Measurements from ENCODE around the gene DAAM2. TPM values are rescaled to one million over a fixed set of nuclear protein-coding genes. Genes with fewer than 3 reads are reported as not detected.

The DAAM2 gene
- total RNA-seq, 2 experiments from 2014 or later, result not detected

DNA sequence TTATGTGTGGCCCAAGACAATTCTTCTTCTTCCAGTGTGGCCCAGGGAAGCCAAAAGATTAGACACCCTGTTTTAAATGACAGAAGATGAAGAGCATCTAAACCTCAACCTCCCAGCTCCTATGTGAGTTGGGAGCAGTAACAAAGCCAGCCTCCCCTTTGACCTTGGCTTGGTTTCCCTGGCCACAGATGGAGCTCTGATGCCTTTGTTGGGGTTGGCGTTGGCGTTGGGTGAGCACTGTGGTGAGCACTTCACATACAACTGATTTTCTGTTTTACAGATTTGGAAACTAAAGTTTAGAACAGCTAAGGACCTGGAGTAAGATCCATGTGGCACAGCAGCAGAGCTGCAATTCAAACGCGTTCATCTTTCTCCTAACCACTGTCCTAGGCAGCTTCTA lies 22.1 kb downstream of the DAAM2 start:
- CTCF ChIA-PET, result no interaction called here

DNA sequence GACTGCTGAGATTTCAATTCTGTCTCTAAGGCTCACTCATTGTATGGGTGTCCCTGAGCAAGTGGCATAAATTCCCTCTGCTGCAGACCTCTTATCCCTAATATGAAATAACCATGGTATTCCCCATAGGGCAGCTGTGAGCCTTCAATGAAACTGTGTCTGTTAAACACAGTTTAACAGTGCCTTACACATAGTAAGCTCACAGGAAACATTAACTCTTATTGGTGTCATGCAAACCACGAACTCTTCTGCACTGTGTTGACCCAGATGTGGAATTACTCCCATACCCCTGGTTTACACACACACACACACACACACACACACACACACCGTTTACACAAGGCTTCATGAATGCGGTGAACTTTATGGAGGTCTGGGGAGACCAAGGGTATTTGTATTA lies 23.2 kb downstream of the DAAM2 start:
- peaks cover 5% of the 10 kb centered on the region for H3K27me3 Mint-ChIP-seq
- POLR2A ChIA-PET, result no interaction called here
- CTCF ChIA-PET, result no interaction called here

More for the DNA sequence above, 22.1 kb downstream of the DAAM2 start:
- H3K4me3 Mint-ChIP-seq, result no peak overlapping the region
- peaks cover 5% of the 10 kb centered on the region for H3K27me3 Mint-ChIP-seq
- H3K9me3 Mint-ChIP-seq, result no peaks in the 10 kb centered on the region
- H3K27ac Mint-ChIP-seq, result no peak overlapping the region
- H3K4me1 Mint-ChIP-seq, result no peaks in the 10 kb centered on the region
- no peak for DNase-seq
- POLR2A ChIA-PET, result no interaction called here
- no peaks in the 10 kb centered on the region for H3K36me3 Mint-ChIP-seq (ENCODE audit: low read depth)

DNA sequence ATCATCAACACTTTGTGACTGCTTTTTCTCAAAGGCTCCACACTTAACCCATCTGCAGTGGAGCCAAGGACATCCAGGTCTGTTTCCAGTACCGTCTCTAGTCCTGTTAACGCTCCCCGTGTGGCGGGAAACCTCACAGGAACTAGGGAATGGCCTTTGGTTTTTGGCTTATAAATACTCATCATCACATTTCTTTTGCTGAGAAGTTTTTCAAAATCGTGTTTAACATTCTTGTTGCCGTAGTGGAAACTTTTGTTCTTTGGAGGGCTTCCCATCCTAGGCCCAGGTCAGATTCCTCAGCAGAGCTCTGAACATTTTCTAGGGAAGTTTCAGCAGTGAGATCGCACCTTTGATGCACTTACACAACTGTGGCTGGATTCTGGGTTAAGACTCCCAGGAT lies 24.6 kb downstream of the DAAM2 start:
- POLR2A ChIA-PET, result no interaction called here
- CTCF ChIA-PET, result no interaction called here
- Mint-ChIP-seq H3K4me3 (no peak overlapping the region), H3K27me3 (no peaks in the 10 kb centered on the region), H3K27ac (no peak overlapping the region), H3K9me3 (no peaks in the 10 kb centered on the region), H3K36me3 (ENCODE audit: low read depth) (no peaks in the 10 kb centered on the region), H3K4me1 (no peaks in the 10 kb centered on the region)
- DNase-seq, result no peak

More for the DNA sequence above, 23.2 kb downstream of the DAAM2 start:
- no peaks in the 10 kb centered on the region for H3K9me3 Mint-ChIP-seq
- no peak overlapping the region for H3K4me3 Mint-ChIP-seq
- no peak for DNase-seq
- no peaks in the 10 kb centered on the region for H3K4me1 Mint-ChIP-seq
- H3K27ac Mint-ChIP-seq, result no peak overlapping the region
- H3K36me3 Mint-ChIP-seq (ENCODE audit: low read depth), result no peaks in the 10 kb centered on the region

DNA sequence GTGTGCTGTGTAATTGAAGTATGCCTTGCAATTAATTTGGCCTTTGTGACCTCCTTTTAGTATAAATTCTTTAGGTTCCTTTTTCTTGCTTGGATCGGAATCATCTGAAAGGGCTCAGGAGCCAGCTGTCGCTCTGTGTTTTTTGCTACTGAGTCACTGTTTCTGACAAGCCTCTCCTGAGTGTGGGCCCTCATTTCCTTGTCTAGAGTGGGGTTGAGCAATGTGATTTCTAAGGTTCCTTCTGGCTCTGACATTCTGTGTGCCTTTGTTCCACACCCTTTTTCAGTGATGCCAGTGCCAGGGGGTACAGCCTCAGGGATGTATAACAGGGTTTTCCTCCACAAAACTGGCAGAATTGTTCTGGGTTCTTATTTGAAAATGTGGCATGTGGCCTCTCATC lies 26.5 kb downstream of the DAAM2 start:
- Mint-ChIP-seq H3K36me3 (ENCODE audit: low read depth) (no peaks in the 10 kb centered on the region), H3K27me3 (no peaks in the 10 kb centered on the region), H3K4me1 (no peaks in the 10 kb centered on the region), H3K4me3 (no peak overlapping the region), H3K9me3 (no peaks in the 10 kb centered on the region), H3K27ac (no peak overlapping the region)
- POLR2A ChIA-PET, result no interaction called here
- DNase-seq, result no peak
- CTCF ChIA-PET, result no interaction called here

DNA sequence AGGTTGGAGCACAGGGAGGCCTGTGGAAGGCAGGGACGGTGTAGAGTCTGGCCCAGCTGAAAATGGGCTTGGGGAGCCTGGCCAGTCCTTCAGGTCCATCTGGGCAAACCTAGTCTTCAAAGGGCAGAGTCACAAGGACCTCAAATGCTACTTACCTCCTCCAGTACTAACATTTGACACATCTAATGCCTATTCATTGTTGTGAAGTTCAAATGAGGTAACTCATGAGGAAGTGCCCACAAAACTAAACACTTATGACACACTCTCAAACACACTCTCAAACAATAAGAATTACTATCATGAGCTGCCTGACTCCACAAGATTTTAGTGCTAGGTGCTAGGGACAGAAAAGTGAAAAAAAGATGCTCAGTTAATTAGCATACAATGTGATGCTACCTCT lies 27.1 kb downstream of the DAAM2 start:
- ChIA-PET POLR2A (no interaction called here), CTCF (no interaction called here)
- Mint-ChIP-seq H3K27me3 (no peaks in the 10 kb centered on the region), H3K9me3 (no peaks in the 10 kb centered on the region), H3K27ac (no peak overlapping the region), H3K4me1 (no peaks in the 10 kb centered on the region), H3K36me3 (ENCODE audit: low read depth) (no peaks in the 10 kb centered on the region), H3K4me3 (no peak overlapping the region)
- DNase-seq, result no peak

DNA sequence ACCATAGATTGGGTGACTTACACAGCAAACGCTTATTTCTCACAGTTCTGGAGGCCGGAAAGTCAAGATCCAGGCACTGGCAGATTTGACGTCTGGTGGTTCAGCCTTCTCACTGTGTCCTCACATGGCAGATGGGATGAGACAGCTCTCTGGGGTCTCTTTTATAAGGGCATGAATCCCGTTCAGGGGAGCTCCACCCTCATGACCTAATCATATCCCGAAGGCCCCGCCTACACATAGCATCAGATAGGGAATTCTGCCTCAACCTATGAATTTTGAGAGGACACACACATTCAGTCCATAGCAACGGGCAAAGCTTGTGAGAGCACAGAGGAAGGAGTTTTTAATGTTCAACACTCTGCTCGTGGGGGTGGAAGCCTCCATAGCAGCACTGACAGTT lies 27.5 kb downstream of the DAAM2 start:
- ChIA-PET POLR2A (no interaction called here), CTCF (no interaction called here)
- no peak overlapping the region for H3K4me3 Mint-ChIP-seq
- H3K9me3 Mint-ChIP-seq, result no peaks in the 10 kb centered on the region
- no peak overlapping the region for H3K27ac Mint-ChIP-seq
- no peaks in the 10 kb centered on the region for H3K36me3 Mint-ChIP-seq (ENCODE audit: low read depth)
- no peaks in the 10 kb centered on the region for H3K27me3 Mint-ChIP-seq
- DNase-seq, result no peak
- no peaks in the 10 kb centered on the region for H3K4me1 Mint-ChIP-seq

DNA sequence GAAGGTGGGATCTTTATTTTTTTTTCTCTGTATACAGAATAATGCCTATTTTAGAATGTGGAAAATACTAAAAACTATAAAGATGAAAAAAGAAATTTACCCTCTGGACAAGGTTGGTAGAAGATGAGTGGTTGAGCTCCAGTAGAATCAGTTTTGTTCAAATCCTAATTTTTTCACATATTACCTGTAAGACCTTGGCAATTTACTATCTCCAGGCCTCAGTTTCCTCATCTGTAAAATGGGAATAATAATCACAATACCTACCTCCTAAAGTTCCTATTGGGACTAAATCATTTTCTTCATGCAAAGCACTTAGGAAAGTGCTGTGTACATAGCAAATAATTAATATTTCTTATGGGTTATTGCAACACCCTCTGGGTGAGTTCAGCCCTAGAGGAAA lies 28.4 kb downstream of the DAAM2 start:
- CTCF ChIA-PET, result no interaction called here
- no peak for DNase-seq
- Mint-ChIP-seq H3K4me1 (no peaks in the 10 kb centered on the region), H3K9me3 (no peaks in the 10 kb centered on the region), H3K27me3 (no peaks in the 10 kb centered on the region), H3K36me3 (ENCODE audit: low read depth) (no peaks in the 10 kb centered on the region), H3K4me3 (no peak overlapping the region), H3K27ac (no peak overlapping the region)
- POLR2A ChIA-PET, result no interaction called here

DNA sequence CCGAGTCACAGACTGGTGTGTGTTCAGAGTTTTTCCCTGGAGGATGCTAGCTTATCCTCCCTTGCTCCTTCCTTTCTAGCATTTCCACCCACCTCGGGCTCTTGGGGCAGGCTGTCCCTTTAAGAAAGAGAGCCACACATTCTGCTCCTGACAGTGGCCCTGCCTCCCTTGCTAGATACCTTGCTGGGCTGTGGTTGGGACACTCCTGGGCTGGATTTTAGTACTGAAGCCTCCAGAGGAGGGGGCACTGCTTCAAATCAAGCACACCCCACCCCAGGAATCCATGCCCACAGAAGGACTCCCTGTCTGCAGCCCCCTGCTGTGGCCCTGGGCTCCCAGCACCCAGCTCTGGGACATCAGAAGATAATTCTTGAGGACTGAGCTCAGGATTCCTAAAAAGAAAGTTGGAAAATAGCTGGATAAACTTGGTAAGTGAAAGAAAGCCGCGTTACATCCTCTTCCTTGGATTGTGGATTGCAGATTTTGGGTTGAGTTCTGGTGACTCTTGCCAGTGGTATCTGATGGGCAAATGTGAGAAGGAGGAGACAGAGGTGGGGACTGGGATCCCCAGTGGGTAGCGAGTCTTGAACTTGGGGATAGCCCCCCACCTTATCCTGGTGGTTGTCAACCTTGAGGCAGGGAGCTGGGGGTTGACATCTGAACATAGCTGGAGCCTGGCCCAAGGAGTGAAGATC lies 29.0 kb downstream of the DAAM2 start:
- Mint-ChIP-seq H3K4me3 (no peak overlapping the region), H3K4me1 (no peaks in the 10 kb centered on the region), H3K27me3 (no peaks in the 10 kb centered on the region), H3K9me3 (no peaks in the 10 kb centered on the region), H3K27ac (no peak overlapping the region), H3K36me3 (ENCODE audit: low read depth) (no peaks in the 10 kb centered on the region)
- DNase-seq, result no peak
- CTCF ChIA-PET, result no interaction called here
- POLR2A ChIA-PET, result no interaction called here

DNA sequence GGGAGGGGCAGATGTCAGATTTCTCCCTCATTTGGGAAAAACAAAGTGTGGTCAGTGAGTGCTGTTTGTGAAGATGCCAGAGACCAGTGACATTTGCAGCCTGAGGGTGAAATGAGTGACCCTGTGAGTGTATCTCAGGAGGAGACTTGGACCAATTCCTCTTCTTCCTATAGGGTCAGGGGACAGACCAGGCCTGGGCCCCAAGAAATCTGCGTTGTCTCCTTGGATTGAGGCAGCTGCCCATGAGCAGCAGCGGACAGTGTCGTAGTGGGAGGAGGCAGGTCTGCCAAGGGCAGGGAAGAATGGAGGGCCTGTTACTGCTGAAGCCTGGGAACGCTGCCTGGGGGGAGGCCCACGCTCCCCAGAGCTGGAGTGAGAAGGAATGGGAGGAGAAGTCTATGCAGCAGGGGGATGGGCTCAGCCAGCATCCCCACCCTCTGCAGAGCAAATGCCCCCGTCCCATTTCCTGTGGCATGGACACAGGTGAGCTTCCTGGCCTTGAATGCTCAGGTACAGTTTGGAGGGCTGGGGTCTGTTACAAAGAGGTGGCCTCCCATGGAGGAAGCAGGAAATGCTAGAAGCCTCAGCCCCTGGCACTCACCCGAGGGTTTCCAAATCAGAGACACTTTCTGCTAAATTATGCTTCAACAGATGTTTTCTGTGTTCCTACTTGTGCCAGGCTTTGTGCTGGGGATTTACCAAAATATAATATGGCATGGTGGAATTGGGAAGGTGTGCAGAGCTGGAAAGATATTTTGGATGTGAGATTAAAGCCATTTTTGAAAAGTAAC lies 29.8 kb downstream of the DAAM2 start:
- H3K9me3 Mint-ChIP-seq, result no peaks in the 10 kb centered on the region

DNA sequence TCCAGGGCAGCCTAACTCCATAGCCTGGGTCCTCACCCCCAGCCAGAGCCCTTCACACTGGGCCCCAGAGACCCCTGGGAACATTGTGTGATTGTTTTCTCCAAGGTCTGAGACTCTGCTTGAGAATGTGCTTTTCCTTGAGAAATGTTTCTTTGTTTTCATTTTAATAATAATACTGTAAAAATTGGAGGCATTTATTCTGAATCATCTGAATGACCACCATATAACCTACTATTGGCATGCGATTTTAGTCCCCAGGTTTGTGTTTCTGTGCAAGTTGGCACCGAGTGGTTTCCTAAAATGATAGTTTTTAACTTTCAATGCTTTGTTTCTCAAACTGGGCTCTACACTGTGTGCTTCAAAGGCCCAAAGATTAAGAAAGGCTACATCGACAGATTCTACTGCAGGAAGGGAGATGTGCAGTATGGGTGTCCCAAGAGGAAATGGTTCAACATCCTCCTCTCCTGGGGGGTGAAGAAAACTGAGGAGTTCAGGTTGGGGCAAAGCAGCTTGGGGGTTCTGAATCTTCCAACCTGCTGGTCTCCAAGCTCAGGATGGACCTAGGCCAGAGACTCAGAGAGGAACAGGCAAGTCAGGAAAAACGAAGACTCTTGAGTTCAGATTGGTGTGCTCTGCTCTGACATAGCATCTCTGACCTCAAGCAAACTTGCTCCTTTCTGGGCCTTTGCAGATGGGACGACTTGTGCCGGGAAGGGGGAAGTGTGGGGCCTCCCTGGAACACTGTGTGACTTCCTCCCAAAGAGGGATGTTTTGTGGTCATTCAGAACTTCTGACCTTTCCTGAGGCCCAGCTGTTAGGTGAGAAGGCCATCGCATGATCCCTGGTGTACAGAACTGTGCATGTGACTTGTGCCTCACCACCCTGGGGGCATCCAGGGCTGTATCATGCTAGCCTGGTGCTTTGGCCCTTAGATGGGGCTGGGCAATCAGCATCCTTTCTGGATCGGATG lies 31.0 kb downstream of the DAAM2 start:
- DNase-seq, result no peak
- Mint-ChIP-seq H3K27me3 (no peaks in the 10 kb centered on the region), H3K27ac (no peak overlapping the region), H3K9me3 (no peaks in the 10 kb centered on the region), H3K36me3 (ENCODE audit: low read depth) (no peaks in the 10 kb centered on the region), H3K4me1 (no peaks in the 10 kb centered on the region), H3K4me3 (no peak overlapping the region)
- POLR2A ChIA-PET, result no interaction called here
- CTCF ChIA-PET, result no interaction called here

More for the DNA sequence above, 29.8 kb downstream of the DAAM2 start:
- Mint-ChIP-seq H3K4me1 (no peaks in the 10 kb centered on the region), H3K27ac (no peak overlapping the region), H3K4me3 (no peak overlapping the region), H3K27me3 (no peaks in the 10 kb centered on the region), H3K36me3 (ENCODE audit: low read depth) (no peaks in the 10 kb centered on the region)
- CTCF ChIA-PET, result no interaction called here
- POLR2A ChIA-PET, result no interaction called here
- no peak for DNase-seq

DNA sequence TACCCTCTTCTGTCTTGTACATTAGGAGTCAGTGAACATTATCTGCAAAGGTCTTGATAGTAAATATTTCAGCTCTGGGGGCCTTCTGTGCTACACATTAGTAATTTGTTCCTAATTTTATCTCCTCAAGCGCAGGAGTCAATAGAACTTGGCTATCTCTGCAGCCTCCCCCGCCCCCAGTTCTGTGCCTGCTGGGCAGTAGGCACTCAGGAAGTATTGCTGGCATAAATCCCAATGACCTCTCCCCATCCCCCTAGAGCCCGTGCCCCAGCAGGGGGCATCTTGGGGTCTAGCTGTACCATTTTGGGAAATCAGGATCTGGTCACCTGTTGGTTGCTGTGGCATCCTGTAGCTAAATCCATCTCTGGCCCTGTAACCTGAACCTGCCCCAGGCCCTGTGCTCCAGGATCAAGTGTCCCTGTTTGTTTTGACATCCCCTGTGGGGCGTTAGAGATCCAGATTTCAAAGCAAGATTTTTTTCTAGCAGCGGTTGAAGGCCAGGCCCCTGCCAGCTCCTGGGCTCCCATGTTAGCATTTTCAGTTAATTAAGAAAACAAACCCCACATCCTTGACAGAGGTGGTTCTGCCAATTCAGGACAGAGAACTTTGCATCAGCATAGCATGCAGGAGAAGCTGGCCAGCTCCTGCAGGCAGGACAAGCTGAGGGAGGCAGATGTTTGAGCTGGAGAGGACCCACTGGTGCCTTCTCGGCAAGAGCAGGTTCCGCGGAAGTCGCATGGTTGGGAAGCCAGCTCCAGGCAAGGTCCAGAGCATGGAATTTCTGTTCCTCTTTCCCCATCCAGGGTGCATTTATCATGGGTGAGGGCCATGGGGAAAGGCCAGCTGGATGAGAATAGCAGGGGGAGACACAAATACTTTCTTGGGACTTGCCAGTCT lies 32.1 kb downstream of the DAAM2 start:
- no peaks in the 10 kb centered on the region for H3K27me3 Mint-ChIP-seq
- ChIA-PET CTCF (interaction anchor here (1.5 kb wide), 1 partner anchor 22 kb away, joined by 3 read pairs; no protein-coding TSS in a partner anchor), POLR2A (no interaction called here)
- H3K36me3 Mint-ChIP-seq (ENCODE audit: low read depth), result no peaks in the 10 kb centered on the region
- no peak overlapping the region for H3K4me3 Mint-ChIP-seq
- no peaks in the 10 kb centered on the region for H3K4me1 Mint-ChIP-seq
- H3K9me3 Mint-ChIP-seq, result no peaks in the 10 kb centered on the region
- H3K27ac Mint-ChIP-seq, result no peak overlapping the region
- DNase-seq, result no peak

DNA sequence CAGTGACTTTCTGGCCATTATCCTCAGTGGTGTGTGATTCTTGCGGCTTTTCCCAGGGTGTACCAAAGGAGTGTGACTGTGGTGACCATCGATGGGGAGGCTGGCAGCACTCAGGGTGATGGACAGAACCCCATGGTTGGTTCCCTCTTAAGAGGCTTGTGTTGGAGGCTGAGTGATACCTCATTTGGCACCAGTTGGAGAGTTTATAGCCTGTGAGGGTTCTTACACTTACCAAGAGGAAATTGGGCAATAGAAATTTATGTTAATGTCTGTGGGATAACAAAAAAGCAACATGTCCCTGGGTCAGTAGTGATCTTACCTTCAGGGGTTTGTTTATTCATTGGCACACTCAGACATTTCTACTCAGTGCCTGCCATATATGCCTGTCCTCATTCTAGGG lies 37.2 kb downstream of the DAAM2 start:
- DNase-seq, result no peak
- CTCF ChIA-PET, result no interaction called here
- POLR2A ChIA-PET, result no interaction called here
- Mint-ChIP-seq H3K4me1 (no peaks in the 10 kb centered on the region), H3K4me3 (no peak overlapping the region), H3K27ac (no peak overlapping the region), H3K36me3 (ENCODE audit: low read depth) (no peaks in the 10 kb centered on the region), H3K27me3 (no peaks in the 10 kb centered on the region), H3K9me3 (no peaks in the 10 kb centered on the region)

All from activated CD4-positive, alpha-beta T cell treated with anti-CD3 and anti-CD28 coated beads, Interleukin-2, amount 10 ng/mL, durations not matched to agents 7 days and 5 days (primary cell).